Adrenal gland (tissue), 19 donors: Measurements from ENCODE around the gene UGT3A1. TPM values are rescaled to one million over a fixed set of nuclear protein-coding genes. Genes with fewer than 3 reads are reported as not detected.
"Not testable (repeated sequence)": the region's sequence is repeated elsewhere in the genome, so short reads cannot be mapped to it uniquely, and the experiment has no call there.

Source experiments
- DNase-seq, 7 donors: peaks; one replicate each; pipeline ENCODE4 v3.0.0-alpha.2; 2019 to 2020
- H3K27ac ChIP-seq, 5 donors: fragments of 200-600 bp; sonication (generic) in 4 of 5; 1 replicate in 3 of 5; 2 replicates in 2 of 5; pipeline versions ENCODE4 v1.5.1 to v1.8.0; 2016 to 2020; ENCODE audit warnings: mild to moderate bottlenecking in 1 of 5
- H3K27me3 ChIP-seq: fragments of 200-600 bp; 2 replicates; pipeline ENCODE4 v1.8.0; 2021
- H3K36me3 ChIP-seq, 2 donors: fragments of 200-600 bp; replicated peaks in 1 of 2; 1 replicate in 1 of 2; 2 replicates in 1 of 2; pipeline versions ENCODE4 v1.5.1 to v1.8.0; 2018 to 2022
- H3K4me1 ChIP-seq, 2 donors: fragments of 200-600 bp; replicated peaks in 1 of 2; 1 replicate in 1 of 2; 2 replicates in 1 of 2; pipeline versions ENCODE4 v1.5.1 to v1.8.0; 2018 to 2021
- H3K4me3 ChIP-seq, 4 donors: fragments of 200-600 bp; sonication (generic) in 3 of 4; one replicate each; pipeline ENCODE4 v1.5.1; 2016 to 2018
- H3K9me3 ChIP-seq, 3 donors: fragments of 200-600 bp; sonication (generic) in 1 of 3; replicated peaks in 1 of 3; 1 replicate in 2 of 3; 2 replicates in 1 of 3; pipeline versions ENCODE4 v1.5.1 to v1.8.0; 2016 to 2021
- POLR2A ChIP-seq, 2 donors: fragments of 450-650 bp; IDR thresholded peaks; one replicate each; pipeline ENCODE4 v1.6.1; 2017; ENCODE audit warnings: antibody characterized with exemption in 2 of 2, mild to moderate bottlenecking in 2 of 2, moderate library complexity in 1 of 2
- WGBS, 4 donors: extraction: QIAGEN DNeasy Blood & Tissue Kit in 2 of 4; methylation state at CpG; one replicate each; pipeline versions ENCODE4 v1.1.5 to v1.1.7; 2013 to 2017; 5-methylcytosine and 5-hydroxymethylcytosine counted together
- intact Hi-C, 2 donors: fragments of 100-400 bp; cut with DNase I; formaldehyde crosslinking; loops; one replicate each; pipeline versions ENCODE4 v1.14.1 to v1.15.0; 2022 to 2023
- long read RNA-seq, 10 donors: library from polyadenylated mRNA in 3 of 10; unstranded in 2 of 10; stranded (forward) in 1 of 10; transcript quantifications; one replicate each; pipeline ENCODE4 v2.0.0 and lab custom pipeline, GENCODE V29; 2021 to 2026
- polyA plus RNA-seq, 3 donors: library from polyadenylated mRNA; stranded (reverse); fragments of 200-250 nt in 2 of 3; fragments of 350-450 nt in 1 of 3; fragmentation: Illumina TruSeq in 1 of 3; extraction: RNeasy Lipid Tissue Mini Kit (QIAGEN cat#74804) in 1 of 3; gene quantifications; one replicate each; pipeline ENCODE4 v1.2.3, GENCODE V29; 2013 to 2014
- total RNA-seq, 9 donors: library from RNA; depleted of rRNA in 4 of 9; stranded (reverse); fragments of >200 nt in 4 of 9; fragments of 120-200 nt in 1 of 9; fragmentation: NEBNext Ultra II Directional in 1 of 9; extraction: Animal tissue kit (Norgen Biotek cat#: 25700) in 1 of 9; gene quantifications; one replicate each; pipeline versions ENCODE4 v1.1.0 to v1.2.4, GENCODE V29; 2013 to 2023
- TF ChIP-seq, protein P1 (sequence below), 6 experiments: fragments of 450-650 bp in 4 of 6; fragments of 200-600 bp in 2 of 6; sonication (generic) in 1 of 6; IDR thresholded peaks; 1 replicate in 5 of 6; 2 replicates in 1 of 6; pipeline versions ENCODE4 v1.5.1 to v1.8.0; 2016 to 2021; ENCODE audit warnings: antibody characterized with exemption in 6 of 6, mild to moderate bottlenecking in 2 of 6, moderate library complexity in 1 of 6
- donor health status: healthy with polysubstance abuse.
- donor health status: Bipolar disorder and iron deficiency.
- donor health status: DM: yes; HTN: yes; CAD: no.
- donor health status: DM: no; HTN: no; CAD: no.
- donor health status: DM: no; HTN: no; CAD: no.
- donor health status: DM: yes; HTN: yes; CAD: no.

Gene UGT3A1, protein sequence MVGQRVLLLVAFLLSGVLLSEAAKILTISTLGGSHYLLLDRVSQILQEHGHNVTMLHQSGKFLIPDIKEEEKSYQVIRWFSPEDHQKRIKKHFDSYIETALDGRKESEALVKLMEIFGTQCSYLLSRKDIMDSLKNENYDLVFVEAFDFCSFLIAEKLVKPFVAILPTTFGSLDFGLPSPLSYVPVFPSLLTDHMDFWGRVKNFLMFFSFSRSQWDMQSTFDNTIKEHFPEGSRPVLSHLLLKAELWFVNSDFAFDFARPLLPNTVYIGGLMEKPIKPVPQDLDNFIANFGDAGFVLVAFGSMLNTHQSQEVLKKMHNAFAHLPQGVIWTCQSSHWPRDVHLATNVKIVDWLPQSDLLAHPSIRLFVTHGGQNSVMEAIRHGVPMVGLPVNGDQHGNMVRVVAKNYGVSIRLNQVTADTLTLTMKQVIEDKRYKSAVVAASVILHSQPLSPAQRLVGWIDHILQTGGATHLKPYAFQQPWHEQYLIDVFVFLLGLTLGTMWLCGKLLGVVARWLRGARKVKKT
- not detected for total RNA-seq
- under 1 TPM in 1 of 3 donors, not detected in 2; 0.22 TPM for polyA plus RNA-seq
- long read RNA-seq, donor 1 = 0 reads
- long read RNA-seq, donor 2 = 0 reads
- long read RNA-seq, donor 3 = 0 reads
- long read RNA-seq, donor 4 = 0 reads
- long read RNA-seq, donor 5 = 0 reads
- long read RNA-seq, donor 6 = 0 reads
- long read RNA-seq, donor 7, partial matches to known transcripts = 0 of 1 reads
- long read RNA-seq, donor 7, other reads (novel, unspliced or antisense) = 0 of 1 reads
- long read RNA-seq, donor 8 = 0 reads
- long read RNA-seq, donor 9 = 0 reads
- long read RNA-seq, donor 10 = 0 reads

DNA sequence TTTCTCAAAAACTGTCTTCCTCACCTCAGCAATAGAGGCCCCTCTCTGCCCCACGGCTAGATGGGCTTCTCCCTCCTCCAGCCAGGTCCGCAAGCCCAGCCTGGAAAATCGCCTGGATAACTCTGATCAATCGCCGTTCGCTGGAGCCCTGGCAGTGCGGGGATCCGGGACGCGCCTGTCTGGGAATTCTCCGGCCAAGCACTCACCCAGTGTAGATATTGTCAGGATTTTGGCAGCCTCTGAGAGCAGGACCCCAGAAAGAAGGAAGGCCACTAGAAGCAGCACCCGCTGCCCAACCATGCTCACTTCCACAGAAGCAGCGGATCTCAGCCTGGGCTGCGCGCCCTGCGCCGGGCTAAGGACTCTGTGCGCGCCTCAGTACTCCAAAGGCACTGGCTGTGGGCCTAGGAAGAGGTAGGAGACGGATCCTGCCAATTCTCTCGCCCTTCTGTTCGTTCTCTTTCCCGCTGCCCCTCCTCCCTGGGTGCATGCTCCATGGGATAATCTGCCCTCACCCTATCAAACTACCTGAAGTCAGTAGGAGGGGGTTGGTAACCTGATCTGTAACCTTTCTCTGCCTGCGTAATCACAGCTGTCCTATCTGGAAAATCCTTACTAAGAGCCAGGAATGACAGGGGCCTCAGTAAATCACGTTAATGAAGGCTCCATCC is at the start of gene UGT3A1:
Gene UGT3A1, minus strand, starts transcription at position 450 of the 671 bp plus-strand sequence. Its CDS starts 150 bp downstream, at position 300.
- no peak within 1 kb of the TSS for H3K27ac ChIP-seq
- no peaks in the 10 kb centered on the region for H3K27me3 ChIP-seq
- WGBS, 4 donors = 6 to 16% (median 9%) methylated on average over 8 to 25 of the region's 25 CpGs
- intact Hi-C loops = no loop called here
- no peaks in the 10 kb centered on the region for H3K36me3 ChIP-seq
- TF ChIP-seq, protein P1, sequence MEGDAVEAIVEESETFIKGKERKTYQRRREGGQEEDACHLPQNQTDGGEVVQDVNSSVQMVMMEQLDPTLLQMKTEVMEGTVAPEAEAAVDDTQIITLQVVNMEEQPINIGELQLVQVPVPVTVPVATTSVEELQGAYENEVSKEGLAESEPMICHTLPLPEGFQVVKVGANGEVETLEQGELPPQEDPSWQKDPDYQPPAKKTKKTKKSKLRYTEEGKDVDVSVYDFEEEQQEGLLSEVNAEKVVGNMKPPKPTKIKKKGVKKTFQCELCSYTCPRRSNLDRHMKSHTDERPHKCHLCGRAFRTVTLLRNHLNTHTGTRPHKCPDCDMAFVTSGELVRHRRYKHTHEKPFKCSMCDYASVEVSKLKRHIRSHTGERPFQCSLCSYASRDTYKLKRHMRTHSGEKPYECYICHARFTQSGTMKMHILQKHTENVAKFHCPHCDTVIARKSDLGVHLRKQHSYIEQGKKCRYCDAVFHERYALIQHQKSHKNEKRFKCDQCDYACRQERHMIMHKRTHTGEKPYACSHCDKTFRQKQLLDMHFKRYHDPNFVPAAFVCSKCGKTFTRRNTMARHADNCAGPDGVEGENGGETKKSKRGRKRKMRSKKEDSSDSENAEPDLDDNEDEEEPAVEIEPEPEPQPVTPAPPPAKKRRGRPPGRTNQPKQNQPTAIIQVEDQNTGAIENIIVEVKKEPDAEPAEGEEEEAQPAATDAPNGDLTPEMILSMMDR (IDR thresholded peaks at IDR 0.05) = no peak
- TF ChIP-seq POLR2A (IDR thresholded peaks at IDR 0.05) = no peak
- no peak for DNase-seq
- H3K4me1 ChIP-seq = no peaks in the 10 kb centered on the region
- H3K4me3 ChIP-seq = no peak within 1 kb of the TSS
- H3K9me3 ChIP-seq = no peaks in the 10 kb centered on the region

DNA sequence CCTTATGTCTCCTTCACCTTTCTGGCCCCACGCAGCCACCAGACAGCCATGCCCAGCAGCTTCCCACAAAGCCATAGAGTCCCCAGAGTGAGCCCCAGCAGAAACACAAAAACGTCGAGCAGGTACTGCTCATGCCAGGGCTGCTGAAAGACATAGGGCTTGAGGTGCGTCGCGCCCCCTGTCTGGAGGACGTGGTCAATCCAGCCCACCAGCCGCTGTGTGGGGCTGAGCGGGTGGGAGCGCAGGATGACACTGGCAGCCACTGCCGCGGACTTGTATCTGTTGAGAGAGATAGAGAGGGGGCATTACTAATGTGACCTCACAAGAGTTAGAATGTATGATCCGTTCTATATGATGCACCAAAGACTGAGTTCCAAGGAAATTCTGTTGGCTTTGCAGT is 44.5 kb upstream of the UGT3A1 start:
- H3K9me3 ChIP-seq = no peaks in the 10 kb centered on the region
- no peak for DNase-seq
- no peaks in the 10 kb centered on the region for H3K36me3 ChIP-seq
- no peaks in the 10 kb centered on the region for H3K4me1 ChIP-seq
- peaks cover 6% of the 10 kb centered on the region for H3K27me3 ChIP-seq
- no peak for TF ChIP-seq POLR2A (IDR thresholded peaks at IDR 0.05)
- TF ChIP-seq, protein P1 (IDR thresholded peaks at IDR 0.05) = no peak
- H3K27ac ChIP-seq = no peak overlapping the region
- H3K4me3 ChIP-seq = no peak overlapping the region
- intact Hi-C loops = no loop called here
- 86 to 93% (median 92%) methylated on average over 4 to 13 of the region's 13 CpGs for WGBS, 4 donors

DNA sequence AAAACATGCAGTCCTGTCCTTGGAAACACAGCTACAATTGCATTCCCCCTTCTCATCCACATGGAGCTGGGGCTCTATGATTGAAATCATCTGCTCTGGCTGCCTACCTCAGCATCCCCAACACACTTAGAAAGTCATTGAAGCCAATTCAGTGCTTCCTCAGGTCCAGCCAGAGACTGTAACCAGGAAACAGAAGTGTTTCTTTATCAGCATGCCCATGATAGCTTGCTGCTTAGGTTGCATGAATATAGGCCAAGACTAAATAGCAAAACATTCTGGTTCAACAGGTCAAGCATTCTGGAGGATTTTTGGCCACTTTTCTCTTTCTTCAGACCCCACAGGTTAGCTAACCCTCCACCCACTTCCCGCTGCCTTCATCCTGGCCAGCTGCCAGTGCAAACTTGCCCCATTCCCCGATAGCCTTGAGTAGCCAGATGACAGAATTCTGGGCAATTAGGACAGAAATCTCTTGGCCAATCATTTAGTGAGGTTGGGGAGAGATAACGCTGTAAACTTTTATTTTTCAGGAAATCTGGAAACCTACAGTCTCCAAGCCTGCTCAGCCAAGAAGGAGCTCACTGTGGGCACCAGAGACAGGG is 43.4 kb upstream of the UGT3A1 start:
- H3K27ac ChIP-seq, H3K36me3 ChIP-seq, H3K9me3 ChIP-seq, H3K27me3 ChIP-seq, H3K4me1 ChIP-seq, H3K4me3 ChIP-seq, intact Hi-C loops: not testable (repeated sequence)
- DNase-seq = peak in 2 of 7 donors; percentile 22 to 23
- 21 to 28% (median 25%) methylated on average over 3 of the region's 3 CpGs for WGBS, 4 donors

DNA sequence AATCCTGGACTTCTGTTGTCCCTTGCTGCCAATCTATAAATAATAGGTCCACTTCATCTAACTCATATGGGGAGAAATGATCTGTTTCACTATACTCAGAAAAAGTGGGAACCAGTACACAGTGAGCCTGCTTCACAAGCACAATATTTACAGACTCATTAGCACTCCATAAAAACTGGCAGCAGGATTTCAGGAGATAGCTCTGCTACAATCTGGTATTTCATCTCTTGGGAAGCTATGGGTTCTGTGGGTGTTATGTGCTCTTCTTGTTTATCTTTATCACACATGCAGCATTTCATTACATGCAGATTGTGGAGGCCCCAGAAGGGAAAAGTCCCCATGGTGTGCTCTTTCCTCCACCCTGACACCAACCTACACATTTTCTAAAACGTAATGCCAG is 42.3 kb upstream of the UGT3A1 start:
- 70 to 96% (median 83%) methylated on average over 1 of the region's 1 CpG for WGBS, 4 donors
- Histone ChIP-seq H3K27ac (no peak overlapping the region), H3K4me3 (no peak overlapping the region), H3K27me3 (peaks cover 6% of the 10 kb centered on the region), H3K9me3 (no peaks in the 10 kb centered on the region), H3K36me3 (no peaks in the 10 kb centered on the region), H3K4me1 (no peaks in the 10 kb centered on the region)
- no peak for DNase-seq
- intact Hi-C loops = no loop called here
- TF ChIP-seq, protein P1 (IDR thresholded peaks at IDR 0.05) = no peak
- no peak for TF ChIP-seq POLR2A (IDR thresholded peaks at IDR 0.05)
